Panc1 (cell line): Measurements from ENCODE around the gene ADAMTSL3. TPM values are rescaled to one million over a fixed set of nuclear protein-coding genes. Genes with fewer than 3 reads are reported as not detected.

ENCODE experiments used
- ATAC-seq: fragments of 200-7000 bp; cut with Tn5 transposase; 2 replicates; pipeline ENCODE4 v1.9.1; 2020; ENCODE audit warnings: mild to moderate bottlenecking, moderate library complexity
- BruUV-seq: library from RNA; stranded (reverse); fragments of 400-500 nt; replicated peaks from 2 replicates; lab custom pipeline; 2021; lab: Mats Ljungman, UMichigan
- CTCF ChIA-PET: fragments of 300-600 bp; sonication (Branson Sonifier 250); formaldehyde crosslinking; loops from one replicate; lab custom pipeline; 2022; ENCODE audit warnings: antibody characterized with exemption; lab: Charles Lee
- POLR2A ChIA-PET: fragments of 300-600 bp; sonication (Branson Sonifier 250); formaldehyde crosslinking; loops from one replicate; lab custom pipeline; 2022; ENCODE audit warnings: antibody characterized with exemption; lab: Charles Lee
- DNase-seq: peaks from one replicate; pipeline ENCODE4 v3.0.0-alpha.2; 2010; ENCODE audit warnings: low read depth, low spot score
- H3K27ac ChIP-seq: 2 replicates; pipeline ENCODE4 v1.5.1; 2011; ENCODE audit warnings: mild to moderate bottlenecking, low read length, inconsistent platforms
- H3K27me3 ChIP-seq: fragments of 200-500 bp; sonication (Bioruptor generic); 2 replicates; pipeline ENCODE4 v1.6.0; 2014; ENCODE audit warnings: low read length, inconsistent platforms; ENCODE audit not compliant: control insufficient read depth, insufficient read depth
- H3K36me3 ChIP-seq: fragments of 200-500 bp; sonication (Bioruptor generic); 2 replicates; pipeline ENCODE4 v1.5.1; 2014; ENCODE audit warnings: inconsistent platforms, mild to moderate bottlenecking, low read length, moderate library complexity; ENCODE audit not compliant: control insufficient read depth, insufficient read depth
- H3K4me1 ChIP-seq: 2 replicates; pipeline ENCODE4 v1.5.1; 2011; ENCODE audit warnings: inconsistent platforms, mild to moderate bottlenecking, low read length, moderate library complexity; ENCODE audit not compliant: control insufficient read depth, insufficient read depth
- H3K4me3 ChIP-seq, 2 experiments: 2 replicates each; pipeline ENCODE4 v1.5.1; 2011 to 2012; ENCODE audit warnings: low read depth in 2 of 2, low read length in 2 of 2, mild to moderate bottlenecking in 2 of 2, inconsistent platforms in 1 of 2, moderate library complexity in 1 of 2
- H3K9me3 ChIP-seq: fragments of 200-500 bp; sonication (Bioruptor generic); 2 replicates; pipeline ENCODE4 v1.5.1; 2014; ENCODE audit warnings: low read depth, mild to moderate bottlenecking, inconsistent platforms, low read length, moderate library complexity; ENCODE audit not compliant: control insufficient read depth, insufficient read depth
- POLR2AphosphoS5 ChIP-seq: IDR thresholded peaks from 2 replicates; pipeline ENCODE4 v1.6.1; 2012; ENCODE audit warnings: mild to moderate bottlenecking, low read depth, low read length, moderate library complexity
- SIN3A ChIP-seq: IDR thresholded peaks from 2 replicates; pipeline ENCODE4 v1.6.1; 2012; ENCODE audit warnings: low read depth, mild to moderate bottlenecking, low read length, moderate library complexity, borderline replicate concordance; ENCODE audit not compliant: insufficient read depth
- TCF7L2 ChIP-seq: IDR thresholded peaks from 2 replicates; pipeline ENCODE4 v1.6.1; 2011; ENCODE audit warnings: mild to moderate bottlenecking, low read depth, low read length, inconsistent platforms
- in situ Hi-C: cut with HindIII; loops from 2 replicates; pipeline ENCODE4 v1.10.0; 2016; ENCODE audit warnings: low sequenced_read_pairs, low pct_unique_long_range_greater_than_20kb
- intact Hi-C: fragments of 100-400 bp; cut with micrococcal nuclease; formaldehyde crosslinking; loops from one replicate; pipeline ENCODE4 v1.10.0; 2022; ENCODE audit not compliant: unreplicated experiment
- total RNA-seq: library from RNA; stranded (reverse); gene quantifications from one replicate; pipeline ENCODE4 v1.2.1, GENCODE V29; 2021; ENCODE audit not compliant: unreplicated experiment
- TF ChIP-seq, protein P1 (sequence below): fragments of 450-650 bp; IDR thresholded peaks from 2 replicates; pipeline ENCODE4 v1.5.1; 2017; ENCODE audit warnings: mild to moderate bottlenecking
- TF ChIP-seq, protein P2 (sequence below), 2 experiments: IDR thresholded peaks; 2 replicates each; pipeline ENCODE4 v1.6.1; 2011 to 2012; ENCODE audit warnings: low read depth in 2 of 2, control low read depth in 1 of 2, low read length in 1 of 2, mild to moderate bottlenecking in 1 of 2, moderate library complexity in 1 of 2; ENCODE audit not compliant: insufficient read depth in 1 of 2

ADAMTSL3 gene
- total RNA-seq, 1 experiment from 2014 or later = not detected

GRCh38 chr15:83745771-83746170, 91.8 kb downstream of the ADAMTSL3 start:
- no peaks in the 10 kb centered on the region for H3K27me3 ChIP-seq
- no peak overlapping the region for H3K4me3 ChIP-seq
- no peaks in the 10 kb centered on the region for H3K4me1 ChIP-seq
- no peaks in the 10 kb centered on the region for H3K36me3 ChIP-seq
- no TSS peak for BruUV-seq
- H3K9me3 ChIP-seq = no peaks in the 10 kb centered on the region
- ChIA-PET POLR2A (no interaction called here), CTCF (no interaction called here)
- DNase-seq (no peak), ATAC-seq (no peak)
- H3K27ac ChIP-seq = no peak overlapping the region
- in situ Hi-C loops (no loop called here), intact Hi-C loops (no loop called here)
- TF ChIP-seq POLR2AphosphoS5 = no peak

DNA sequence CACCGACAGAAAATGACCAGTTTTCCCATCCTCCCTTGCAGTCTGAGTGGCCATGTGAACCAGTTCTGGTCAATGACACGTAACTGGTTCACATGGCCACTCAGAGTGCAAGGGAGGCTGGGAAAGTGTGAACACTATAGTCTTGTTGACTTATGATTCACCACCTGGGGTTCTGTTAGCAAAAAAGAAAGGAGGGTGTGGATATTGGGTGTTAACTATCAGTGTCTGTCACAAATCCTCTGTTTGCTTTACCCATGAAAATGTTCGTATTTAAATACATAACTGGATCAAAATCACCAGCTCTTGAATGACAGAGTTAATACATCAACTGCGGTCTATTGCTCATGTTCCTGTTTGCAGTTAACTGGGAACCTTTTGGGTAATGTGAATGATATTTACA, 92.3 kb downstream of the ADAMTSL3 start:
- H3K36me3 ChIP-seq = no peaks in the 10 kb centered on the region
- ChIA-PET CTCF (no interaction called here), POLR2A (no interaction called here)
- no peaks in the 10 kb centered on the region for H3K27me3 ChIP-seq
- in situ Hi-C loops = no loop called here
- intact Hi-C loops = no loop called here
- no peak overlapping the region for H3K27ac ChIP-seq
- H3K4me3 ChIP-seq = no peak overlapping the region
- TF ChIP-seq TCF7L2 (no peak), POLR2AphosphoS5 (no peak), SIN3A (no peak)
- TF ChIP-seq, protein P1, sequence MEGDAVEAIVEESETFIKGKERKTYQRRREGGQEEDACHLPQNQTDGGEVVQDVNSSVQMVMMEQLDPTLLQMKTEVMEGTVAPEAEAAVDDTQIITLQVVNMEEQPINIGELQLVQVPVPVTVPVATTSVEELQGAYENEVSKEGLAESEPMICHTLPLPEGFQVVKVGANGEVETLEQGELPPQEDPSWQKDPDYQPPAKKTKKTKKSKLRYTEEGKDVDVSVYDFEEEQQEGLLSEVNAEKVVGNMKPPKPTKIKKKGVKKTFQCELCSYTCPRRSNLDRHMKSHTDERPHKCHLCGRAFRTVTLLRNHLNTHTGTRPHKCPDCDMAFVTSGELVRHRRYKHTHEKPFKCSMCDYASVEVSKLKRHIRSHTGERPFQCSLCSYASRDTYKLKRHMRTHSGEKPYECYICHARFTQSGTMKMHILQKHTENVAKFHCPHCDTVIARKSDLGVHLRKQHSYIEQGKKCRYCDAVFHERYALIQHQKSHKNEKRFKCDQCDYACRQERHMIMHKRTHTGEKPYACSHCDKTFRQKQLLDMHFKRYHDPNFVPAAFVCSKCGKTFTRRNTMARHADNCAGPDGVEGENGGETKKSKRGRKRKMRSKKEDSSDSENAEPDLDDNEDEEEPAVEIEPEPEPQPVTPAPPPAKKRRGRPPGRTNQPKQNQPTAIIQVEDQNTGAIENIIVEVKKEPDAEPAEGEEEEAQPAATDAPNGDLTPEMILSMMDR = no peak
- TF ChIP-seq, protein P2, sequence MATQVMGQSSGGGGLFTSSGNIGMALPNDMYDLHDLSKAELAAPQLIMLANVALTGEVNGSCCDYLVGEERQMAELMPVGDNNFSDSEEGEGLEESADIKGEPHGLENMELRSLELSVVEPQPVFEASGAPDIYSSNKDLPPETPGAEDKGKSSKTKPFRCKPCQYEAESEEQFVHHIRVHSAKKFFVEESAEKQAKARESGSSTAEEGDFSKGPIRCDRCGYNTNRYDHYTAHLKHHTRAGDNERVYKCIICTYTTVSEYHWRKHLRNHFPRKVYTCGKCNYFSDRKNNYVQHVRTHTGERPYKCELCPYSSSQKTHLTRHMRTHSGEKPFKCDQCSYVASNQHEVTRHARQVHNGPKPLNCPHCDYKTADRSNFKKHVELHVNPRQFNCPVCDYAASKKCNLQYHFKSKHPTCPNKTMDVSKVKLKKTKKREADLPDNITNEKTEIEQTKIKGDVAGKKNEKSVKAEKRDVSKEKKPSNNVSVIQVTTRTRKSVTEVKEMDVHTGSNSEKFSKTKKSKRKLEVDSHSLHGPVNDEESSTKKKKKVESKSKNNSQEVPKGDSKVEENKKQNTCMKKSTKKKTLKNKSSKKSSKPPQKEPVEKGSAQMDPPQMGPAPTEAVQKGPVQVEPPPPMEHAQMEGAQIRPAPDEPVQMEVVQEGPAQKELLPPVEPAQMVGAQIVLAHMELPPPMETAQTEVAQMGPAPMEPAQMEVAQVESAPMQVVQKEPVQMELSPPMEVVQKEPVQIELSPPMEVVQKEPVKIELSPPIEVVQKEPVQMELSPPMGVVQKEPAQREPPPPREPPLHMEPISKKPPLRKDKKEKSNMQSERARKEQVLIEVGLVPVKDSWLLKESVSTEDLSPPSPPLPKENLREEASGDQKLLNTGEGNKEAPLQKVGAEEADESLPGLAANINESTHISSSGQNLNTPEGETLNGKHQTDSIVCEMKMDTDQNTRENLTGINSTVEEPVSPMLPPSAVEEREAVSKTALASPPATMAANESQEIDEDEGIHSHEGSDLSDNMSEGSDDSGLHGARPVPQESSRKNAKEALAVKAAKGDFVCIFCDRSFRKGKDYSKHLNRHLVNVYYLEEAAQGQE (IDR thresholded peaks at IDR 0.05; ENCODE audit: insufficient read depth in 1 of 2, low read depth in 2 of 2, low read length in 1 of 2) = no peak
- DNase-seq (no peak), ATAC-seq (no peak)
- no peaks in the 10 kb centered on the region for H3K4me1 ChIP-seq
- H3K9me3 ChIP-seq = no peaks in the 10 kb centered on the region
- BruUV-seq = no TSS peak

DNA sequence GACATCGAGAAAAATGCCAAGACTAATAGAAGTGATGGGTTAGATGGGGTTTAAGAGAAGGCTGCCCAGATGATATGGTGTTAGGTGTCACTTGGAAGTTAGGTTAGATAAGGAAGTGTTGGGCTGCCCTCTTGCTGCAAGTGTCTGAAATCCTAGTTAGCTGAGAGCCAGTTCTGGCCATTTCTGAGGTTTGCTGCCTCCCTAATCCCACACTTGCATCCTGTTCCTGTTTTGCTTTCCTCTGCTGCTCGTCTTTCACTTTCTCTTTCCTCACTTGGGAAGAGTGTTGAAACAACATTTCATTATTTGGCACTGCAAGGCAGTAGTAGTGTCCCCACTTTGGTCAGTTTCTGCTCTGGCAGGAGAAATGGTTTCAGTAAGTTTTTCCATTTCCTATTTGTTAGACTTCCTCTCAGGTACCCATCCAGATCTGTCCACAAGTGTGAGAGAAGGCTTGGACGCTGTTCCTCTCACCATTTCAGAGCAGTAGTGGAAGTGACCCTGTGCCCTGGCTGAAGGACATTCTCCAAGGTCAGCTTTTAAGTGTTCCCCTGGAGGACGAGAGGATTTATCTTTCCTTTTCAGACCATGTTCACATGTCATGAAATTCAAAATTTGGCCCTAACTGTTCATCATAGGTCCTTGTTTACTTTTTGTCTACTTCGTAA, 93.3 kb downstream of the ADAMTSL3 start:
- CTCF ChIA-PET = no interaction called here
- DNase-seq (no peak), ATAC-seq (no peak)
- Histone ChIP-seq H3K4me1 (no peaks in the 10 kb centered on the region), H3K27me3 (no peaks in the 10 kb centered on the region), H3K4me3 (peak overlapping the region in 1 of 2 experiments; percentile 11; a peak in 1 of 4 replicates), H3K27ac (no peak overlapping the region), H3K9me3 (no peaks in the 10 kb centered on the region), H3K36me3 (no peaks in the 10 kb centered on the region)
- BruUV-seq = no TSS peak
- intact Hi-C loops (no loop called here), in situ Hi-C loops (no loop called here)
- TF ChIP-seq, protein P1 = peak; percentile 29
- no peak for TF ChIP-seq SIN3A
- POLR2A ChIA-PET = no interaction called here
